KOPT-K1 (cell line): Measurements from ENCODE around the gene MCEMP1.
A peak's percentile ranks its signal among the peaks of the same experiment; 100 is the strongest.

Source experiments
- H3K27ac ChIP-seq: fragments of 200-600 bp; sonication (generic); 2 replicates; pipeline ENCODE4 v1.5.1; 2016; ENCODE audit warnings: antibody characterized with exemption, mild to moderate bottlenecking, low read depth, low read length; ENCODE audit not compliant: poor library complexity, severe bottlenecking
- H3K36me3 ChIP-seq: fragments of 200-600 bp; sonication (generic); 2 replicates; pipeline ENCODE4 v1.5.1; 2017; ENCODE audit warnings: antibody characterized with exemption, mild to moderate bottlenecking, low read length, moderate library complexity; ENCODE audit not compliant: insufficient read depth
- H3K9me3 ChIP-seq: fragments of 200-600 bp; sonication (generic); 2 replicates; pipeline ENCODE4 v1.5.1; 2017; ENCODE audit warnings: antibody characterized with exemption, low read length, mild to moderate bottlenecking; ENCODE audit not compliant: insufficient read depth, poor library complexity, severe bottlenecking

The MCEMP1 gene, protein sequence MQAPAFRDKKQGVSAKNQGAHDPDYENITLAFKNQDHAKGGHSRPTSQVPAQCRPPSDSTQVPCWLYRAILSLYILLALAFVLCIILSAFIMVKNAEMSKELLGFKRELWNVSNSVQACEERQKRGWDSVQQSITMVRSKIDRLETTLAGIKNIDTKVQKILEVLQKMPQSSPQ

DNA sequence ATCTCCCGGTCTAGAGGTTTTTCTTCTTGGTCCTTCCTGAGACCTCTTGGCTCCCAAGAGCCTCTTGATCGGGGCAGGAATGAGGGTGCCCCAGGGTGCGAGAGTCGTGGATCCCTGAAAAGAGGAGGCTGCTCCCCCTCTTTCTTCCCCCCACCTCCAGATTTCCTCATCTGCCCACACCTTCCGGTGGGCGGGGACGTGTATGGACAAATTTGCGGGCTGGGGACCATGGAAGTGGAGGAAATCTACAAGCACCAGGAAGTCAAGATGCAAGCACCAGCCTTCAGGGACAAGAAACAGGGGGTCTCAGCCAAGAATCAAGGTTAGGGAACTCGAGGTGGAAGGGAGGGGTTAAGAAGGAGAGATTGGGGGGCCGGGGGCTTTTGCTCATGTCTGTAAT lies at the start of gene MCEMP1:
Gene MCEMP1, plus strand, starts transcription at position 237 of the 400 bp plus-strand sequence. Its CDS starts 31 bp downstream, at position 268.
- Histone ChIP-seq H3K36me3 (no peaks in the 10 kb centered on the region), H3K27ac (no peak within 1 kb of the TSS), H3K9me3 (no peaks in the 10 kb centered on the region)

DNA sequence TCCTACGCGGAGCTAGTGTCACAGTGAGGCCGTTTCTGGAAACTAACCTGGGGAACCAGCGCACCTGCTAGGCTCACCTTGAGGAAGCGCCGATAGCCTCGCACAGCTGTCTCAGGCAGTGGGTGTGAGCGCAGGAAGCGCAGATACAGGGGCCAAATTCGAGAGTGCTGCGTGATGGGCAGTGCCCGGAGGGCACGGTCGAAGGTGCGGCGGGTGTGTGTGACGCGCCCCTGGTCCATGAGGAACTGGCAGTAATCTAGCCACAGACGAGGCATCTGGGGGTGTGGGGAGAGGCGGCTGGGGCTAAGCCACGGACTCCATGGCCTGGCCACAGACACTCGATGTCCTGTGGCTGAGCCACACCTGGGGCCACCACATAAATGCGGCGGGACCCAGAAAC lies 49.7 kb upstream of the MCEMP1 start:
- no peak overlapping the region for H3K27ac ChIP-seq
- H3K9me3 ChIP-seq: no peaks in the 10 kb centered on the region
- peaks cover 59% of the 10 kb centered on the region for H3K36me3 ChIP-seq

DNA sequence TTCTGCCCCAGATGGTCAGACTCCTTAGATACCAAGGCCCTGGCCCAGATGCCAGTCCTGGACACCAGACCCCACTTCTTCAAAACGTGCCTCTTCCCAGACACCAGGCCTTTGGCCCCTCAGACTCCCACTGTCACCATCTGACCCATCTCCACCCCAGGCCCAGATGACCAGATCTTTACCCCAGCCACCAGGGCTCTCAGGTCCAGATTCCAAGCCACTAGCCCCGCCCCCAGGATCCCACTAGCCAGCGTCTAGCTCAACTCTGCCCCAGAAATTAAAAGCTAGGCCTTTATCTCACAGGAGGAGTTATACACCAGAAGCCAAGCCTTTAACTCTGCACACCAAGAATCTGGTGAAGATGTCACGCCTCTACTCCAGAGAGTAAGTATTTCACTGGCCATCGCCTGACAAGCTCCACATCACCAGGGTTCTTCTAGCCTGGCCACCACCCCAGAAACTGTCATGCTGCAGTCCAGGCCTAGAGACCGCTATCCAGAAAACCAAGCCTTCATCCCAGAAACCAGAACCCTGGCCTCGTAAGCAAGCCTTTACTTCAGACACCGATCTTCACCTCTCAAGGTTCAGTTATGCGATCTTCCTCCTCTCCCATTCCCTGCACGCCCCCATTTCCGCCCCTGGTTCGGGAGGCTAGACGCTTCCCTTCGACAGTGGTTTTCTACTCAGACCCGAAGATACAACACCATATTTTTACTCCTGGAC lies 48.1 kb upstream of the MCEMP1 start:
- peaks cover 48% of the 10 kb centered on the region; the same call in 1 of the 2 replicates for H3K36me3 ChIP-seq
- no peaks in the 10 kb centered on the region for H3K9me3 ChIP-seq
- H3K27ac ChIP-seq: peak overlapping the region; percentile 66

DNA sequence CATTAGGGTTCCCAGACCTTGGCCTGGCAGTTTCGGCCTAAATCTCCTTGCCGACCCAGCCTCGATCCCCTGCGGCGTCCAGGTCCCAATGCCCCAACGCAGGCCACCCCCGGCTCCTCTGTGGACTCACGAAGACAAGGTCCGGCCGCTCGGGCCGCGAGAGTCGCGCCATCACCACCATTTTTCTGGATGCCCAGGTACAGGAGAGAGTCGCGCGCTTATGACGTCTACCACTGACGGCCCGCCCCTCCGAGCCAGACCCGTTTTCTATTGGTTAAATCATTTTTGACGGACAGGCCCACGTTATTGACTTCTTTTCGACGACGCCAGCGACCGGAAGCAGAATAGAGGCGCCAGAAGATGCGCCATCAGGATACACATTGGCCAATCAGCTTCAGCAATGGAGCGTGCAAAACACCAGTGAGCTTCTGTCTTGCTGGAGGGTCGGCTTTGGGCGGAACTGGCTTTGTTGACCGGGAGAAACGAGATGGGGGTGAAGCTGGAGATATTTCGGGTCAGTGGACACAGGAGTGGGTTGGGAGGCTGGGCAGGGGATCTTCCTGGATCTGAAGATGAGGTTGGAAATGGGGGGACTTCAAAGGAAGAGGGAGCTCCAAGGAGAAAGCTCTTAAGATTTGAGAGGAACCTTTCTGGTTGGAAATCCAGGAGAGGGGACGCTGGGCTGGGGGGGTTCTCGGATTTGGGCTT lies 47.4 kb upstream of the MCEMP1 start, which contains the start of the genes PET100 and XAB2:
Gene PET100, plus strand, starts transcription at position 447 of the 708 bp plus-strand sequence. Its CDS starts 41 bp downstream, at position 488.
Gene XAB2, minus strand, starts transcription at position 199 of the 708 bp plus-strand sequence. Its CDS starts 18 bp downstream, at position 181.
- H3K36me3 ChIP-seq: peaks cover 41% of the 10 kb centered on the region; the same call in 1 of the 2 replicates
- H3K27ac ChIP-seq: peak within 1 kb of the TSS; percentile 66
- no peaks in the 10 kb centered on the region for H3K9me3 ChIP-seq

DNA sequence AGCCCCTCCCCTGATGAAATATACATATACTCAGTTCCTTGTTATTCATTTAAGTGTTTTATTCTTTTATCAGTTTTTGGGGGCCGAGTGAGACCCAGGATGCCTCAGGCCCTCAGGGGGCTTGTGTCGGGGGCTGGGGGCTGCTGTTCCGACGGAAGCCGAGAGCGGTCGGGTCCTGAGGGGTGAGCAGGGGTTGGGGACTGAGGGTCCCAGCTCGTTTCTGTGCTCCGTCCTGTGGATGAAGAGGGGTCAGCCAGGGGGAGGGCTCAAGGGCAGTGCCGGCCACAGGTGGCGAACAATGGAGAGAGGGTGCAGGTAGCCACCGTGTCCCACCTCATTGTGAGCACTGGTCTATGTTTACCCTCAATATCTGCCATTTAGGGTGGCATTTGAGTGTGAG lies 45.3 kb upstream of the MCEMP1 start:
- H3K36me3 ChIP-seq: peaks cover 21% of the 10 kb centered on the region; the same call in 1 of the 2 replicates
- H3K27ac ChIP-seq: no peak overlapping the region
- H3K9me3 ChIP-seq: no peaks in the 10 kb centered on the region

DNA sequence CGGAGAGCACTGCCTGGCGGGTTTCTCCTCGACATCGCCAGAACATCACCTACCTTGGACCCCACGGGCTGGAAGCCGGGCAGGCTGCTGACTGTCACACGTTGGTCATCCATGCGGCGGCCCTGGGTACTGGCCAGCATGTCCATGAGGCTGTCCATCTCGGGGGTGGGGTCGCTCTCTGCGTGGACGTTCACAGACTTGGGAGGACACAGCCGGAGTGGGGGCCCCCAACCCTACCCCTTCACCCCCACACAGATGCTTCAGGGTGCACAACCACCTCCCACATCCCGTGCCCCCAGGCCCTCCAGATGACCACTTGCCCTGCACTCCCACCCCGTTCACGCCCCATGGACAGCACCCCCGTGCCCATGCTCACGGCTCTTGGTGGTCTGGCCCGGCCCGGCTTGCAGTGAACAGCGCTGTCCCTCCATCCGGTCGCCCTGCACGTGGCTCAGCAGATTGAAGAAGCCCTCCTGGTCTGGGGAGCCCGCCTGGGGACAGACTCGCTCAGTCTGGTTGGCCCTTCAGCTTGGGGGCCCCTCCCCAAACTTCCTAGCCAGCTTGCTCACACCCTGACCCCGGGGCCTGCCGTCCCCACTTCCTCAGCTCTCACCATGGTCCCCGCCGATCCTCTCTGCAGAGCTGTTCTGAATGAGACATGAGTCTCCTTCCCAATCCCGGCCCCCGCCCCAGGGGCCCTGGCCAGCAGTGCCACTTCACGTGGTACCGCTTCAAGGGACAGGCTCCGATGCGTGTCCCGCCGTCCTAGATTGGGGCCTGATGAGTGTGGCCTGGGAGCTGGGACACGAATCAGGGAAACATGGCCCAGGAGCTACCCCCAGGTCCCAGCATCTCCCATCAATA lies 44.3 kb upstream of the MCEMP1 start:
- peaks cover 11% of the 10 kb centered on the region; the same call in 1 of the 2 replicates for H3K36me3 ChIP-seq
- H3K9me3 ChIP-seq: no peaks in the 10 kb centered on the region
- no peak overlapping the region for H3K27ac ChIP-seq

DNA sequence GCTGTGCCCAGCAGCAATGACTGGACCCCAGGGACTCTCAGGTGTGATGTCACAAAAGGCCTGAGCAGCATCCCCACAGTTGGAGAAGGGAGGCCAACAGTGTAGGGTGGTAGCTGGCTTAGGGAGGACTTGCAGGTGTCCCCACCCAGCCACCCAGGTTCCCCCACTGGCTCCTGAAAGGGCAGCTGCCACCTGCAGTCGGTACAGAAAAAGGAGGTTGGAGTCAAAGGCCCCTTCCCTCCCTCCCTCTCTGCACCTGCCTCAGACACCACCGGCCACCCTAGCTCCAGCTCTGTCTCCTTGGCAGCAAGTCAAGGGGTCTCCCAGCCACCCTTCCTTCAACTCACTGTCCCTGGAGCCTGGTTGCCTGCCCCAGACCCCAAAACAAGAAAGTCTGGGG lies 43.2 kb upstream of the MCEMP1 start, which contains the start of gene PCP2:
Gene PCP2, minus strand, starts transcription at position 22 of the 400 bp plus-strand sequence. CDS start 262 bp downstream, outside the sequence.
- H3K36me3 ChIP-seq: peaks cover 10% of the 10 kb centered on the region; the same call in 1 of the 2 replicates
- H3K9me3 ChIP-seq: no peaks in the 10 kb centered on the region
- H3K27ac ChIP-seq: no peak within 1 kb of the TSS

DNA sequence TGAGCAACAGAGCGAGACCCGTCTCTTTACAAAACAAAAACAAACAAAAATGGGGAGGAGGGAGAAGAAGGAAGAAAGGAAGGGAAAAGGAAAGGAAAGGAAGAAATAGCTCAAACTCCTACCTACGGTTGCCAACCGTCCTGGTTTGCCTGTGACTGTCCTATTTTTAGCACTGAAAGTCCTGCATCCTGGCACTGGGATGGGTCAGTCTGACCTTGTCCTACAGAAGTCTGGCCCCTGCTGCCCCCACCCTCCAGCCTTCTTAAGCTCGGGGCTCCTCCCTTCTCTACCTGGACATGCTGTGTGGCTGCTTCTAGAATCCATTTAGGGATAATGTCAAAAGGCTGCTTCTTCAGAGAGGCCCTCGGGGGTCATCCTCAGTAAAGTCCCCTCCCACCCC lies 41.2 kb upstream of the MCEMP1 start:
- H3K27ac ChIP-seq: no peak overlapping the region

DNA sequence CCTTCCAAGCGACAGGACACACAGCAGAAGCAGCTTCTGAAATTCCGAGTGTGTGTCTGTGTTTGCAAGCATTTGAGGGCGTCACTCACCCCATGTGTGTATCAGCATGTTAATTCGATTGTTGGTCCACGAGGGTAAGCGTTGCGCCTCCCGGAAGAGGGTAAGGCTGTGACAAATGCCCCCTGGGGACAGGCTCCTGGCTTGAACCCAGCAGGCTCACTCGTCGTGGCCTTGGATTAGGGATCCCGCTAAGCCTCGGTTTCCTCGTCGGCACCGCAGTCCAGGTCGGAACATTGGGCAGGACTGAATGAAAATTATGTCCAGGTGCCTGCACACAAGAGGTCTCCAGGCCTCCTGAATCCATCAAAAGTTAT lies 40.6 kb upstream of the MCEMP1 start:
- H3K36me3 ChIP-seq: peaks cover 19% of the 10 kb centered on the region; the same call in 1 of the 2 replicates
- no peaks in the 10 kb centered on the region for H3K9me3 ChIP-seq
- H3K27ac ChIP-seq: no peak overlapping the region

More for the DNA sequence above, 41.2 kb upstream of the MCEMP1 start:
- Histone ChIP-seq H3K9me3 (no peaks in the 10 kb centered on the region), H3K36me3 (peaks cover 19% of the 10 kb centered on the region; the same call in 1 of the 2 replicates)

DNA sequence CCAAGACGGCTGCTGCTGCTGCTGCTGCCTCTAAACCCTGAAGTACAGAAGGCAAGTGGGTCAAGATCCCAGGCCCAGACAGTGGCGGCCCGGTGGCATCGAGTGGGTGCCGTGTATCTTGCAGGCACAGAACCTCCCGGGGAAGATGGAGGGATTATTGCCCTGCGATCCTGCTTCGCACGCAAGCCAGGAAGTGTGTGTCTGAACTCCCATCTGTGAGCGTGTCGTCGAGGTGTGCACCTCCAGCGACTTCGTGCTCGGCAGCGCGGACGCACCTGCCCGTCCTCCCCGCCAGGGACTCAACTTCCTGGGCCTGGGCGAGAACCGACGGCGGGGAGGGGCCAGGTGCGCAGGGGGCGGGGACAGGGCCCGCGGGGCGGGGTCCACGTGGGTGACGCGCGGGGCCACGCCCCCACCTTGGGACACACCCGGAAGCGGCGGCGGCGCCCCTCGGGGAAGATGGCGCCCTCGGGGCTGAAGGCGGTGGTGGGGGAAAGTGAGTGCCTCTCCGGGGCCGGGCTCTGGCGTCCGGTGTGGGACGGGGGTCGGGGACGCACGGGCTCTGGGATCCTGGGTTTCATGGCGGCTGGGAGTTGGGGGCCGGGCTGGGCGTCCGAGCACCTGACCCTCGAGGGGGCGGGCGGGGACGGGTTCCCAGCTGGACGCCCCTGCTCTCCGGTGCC lies 40.1 kb upstream of the MCEMP1 start, which contains the start of gene STXBP2:
Gene STXBP2, plus strand, starts transcription at position 420 of the 683 bp plus-strand sequence. Its CDS starts 40 bp downstream, at position 460.
- H3K36me3 ChIP-seq: peaks cover 17% of the 10 kb centered on the region; the same call in 1 of the 2 replicates
- H3K9me3 ChIP-seq: no peaks in the 10 kb centered on the region
- H3K27ac ChIP-seq: peak within 1 kb of the TSS; percentile 61

DNA sequence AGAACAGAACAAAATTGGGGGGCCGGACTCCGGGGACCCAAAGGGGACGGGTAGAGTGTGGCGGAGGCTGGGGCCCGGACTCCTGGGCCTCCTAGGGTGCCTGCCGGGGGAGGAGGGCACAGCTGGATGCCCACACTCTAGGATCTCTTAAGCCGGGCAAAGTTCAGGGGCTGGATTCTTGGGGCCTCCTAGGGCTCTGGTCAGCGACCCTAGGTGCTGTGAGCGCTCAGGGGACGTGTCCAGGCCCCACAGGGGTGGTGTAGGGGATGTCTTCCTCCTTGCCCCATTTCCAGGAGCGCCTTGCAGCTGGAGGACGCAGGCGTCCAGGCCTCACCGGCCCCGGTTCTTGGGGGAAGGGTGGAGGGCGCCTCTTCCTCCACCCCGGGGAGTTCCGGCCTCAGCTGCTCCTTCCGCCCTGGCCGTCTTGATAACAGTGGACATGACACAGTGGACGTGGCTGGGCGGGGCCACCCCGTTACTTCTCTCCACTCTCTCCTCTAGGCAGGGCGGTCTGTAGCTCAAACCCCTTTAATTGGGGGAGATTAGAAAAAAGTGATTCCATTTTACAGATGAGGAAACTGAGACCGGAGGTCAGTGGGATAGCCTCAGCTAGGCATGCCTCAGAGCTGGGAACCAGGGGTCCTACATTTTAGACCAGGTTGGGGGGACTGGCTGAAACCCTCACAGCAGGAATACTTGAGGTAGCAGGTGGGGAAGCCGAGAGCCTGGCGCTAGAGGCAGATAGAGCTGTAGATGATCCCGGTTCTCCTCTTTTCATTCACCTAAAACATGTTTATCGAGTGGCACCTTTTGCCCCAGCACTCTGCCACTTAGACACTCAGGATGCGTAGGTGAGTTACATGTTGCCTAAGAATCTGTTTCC lies 39.3 kb upstream of the MCEMP1 start:
- H3K27ac ChIP-seq: peak overlapping the region; percentile 61
- H3K36me3 ChIP-seq: peaks cover 9% of the 10 kb centered on the region; the same call in 1 of the 2 replicates
- H3K9me3 ChIP-seq: no peaks in the 10 kb centered on the region

DNA sequence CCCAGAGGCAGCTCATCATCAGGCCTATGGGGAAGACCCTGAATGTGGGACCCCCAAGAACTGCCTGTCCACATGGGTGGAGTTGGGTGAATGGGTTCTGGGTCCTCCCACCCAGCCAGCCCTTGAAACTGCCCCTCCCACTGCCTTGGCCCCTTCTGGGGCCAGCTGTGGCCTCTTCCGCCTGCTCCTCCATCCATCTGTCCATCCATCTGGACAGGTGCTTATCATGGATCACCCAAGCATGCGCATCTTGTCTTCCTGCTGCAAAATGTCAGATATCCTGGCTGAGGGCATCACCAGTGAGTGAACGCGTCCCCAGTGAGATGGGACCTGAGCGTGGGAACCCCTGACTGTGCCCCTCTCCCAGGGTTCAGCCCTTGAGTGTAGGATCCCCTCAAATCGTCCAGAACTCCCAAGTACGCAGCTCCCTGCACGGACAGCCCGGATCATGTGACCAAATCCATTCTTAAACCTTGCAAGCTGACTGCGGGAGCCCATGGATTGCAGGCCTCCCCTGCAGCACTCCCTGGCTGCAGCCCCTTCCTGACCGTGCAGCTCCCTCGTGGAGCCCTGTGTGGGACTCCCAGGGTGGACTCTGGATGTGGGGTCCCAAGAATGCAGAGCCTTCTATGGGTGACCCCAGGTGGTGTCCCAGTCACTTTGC lies 38.0 kb upstream of the MCEMP1 start:
- H3K27ac ChIP-seq: no peak overlapping the region
- peaks cover 9% of the 10 kb centered on the region; the same call in 1 of the 2 replicates for H3K36me3 ChIP-seq
- no peaks in the 10 kb centered on the region for H3K9me3 ChIP-seq
